IMR-90 (cell line): ENCODE results near the gene BAG1.

Experiments used
- BHLHE40 ChIP-seq: fragments of 150-350 bp; IDR thresholded peaks from 2 replicates; pipeline ENCODE4 v1.6.1; 2016; ENCODE audit warnings: mild to moderate bottlenecking, low read depth, low read length
- CEBPB ChIP-seq: IDR thresholded peaks from 2 replicates; pipeline ENCODE4 v1.6.1; 2012; ENCODE audit warnings: low read depth, low read length, improper control_type of control experiment
- CHD1 ChIP-seq: IDR thresholded peaks from 2 replicates; pipeline ENCODE4 v1.6.1; 2012; ENCODE audit warnings: low read depth, low read length, improper control_type of control experiment
- CTCF ChIP-seq: conservative IDR thresholded peaks from 2 replicates; pipeline ENCODE4 v1.5.1; 2012; ENCODE audit warnings: mild to moderate bottlenecking, low read depth, low read length, improper control_type of control experiment
- FOS ChIP-seq: fragments of 150-350 bp; IDR thresholded peaks from 2 replicates; pipeline ENCODE4 v1.6.1; 2016; ENCODE audit warnings: low read depth, low read length
- MAFK ChIP-seq: IDR thresholded peaks from 2 replicates; pipeline ENCODE4 v1.6.1; 2012; ENCODE audit warnings: low read depth, low read length, improper control_type of control experiment
- NFE2L2 ChIP-seq: fragments of 150-350 bp; IDR thresholded peaks from 2 replicates; pipeline ENCODE4 v1.6.1; 2016; ENCODE audit warnings: low read depth, mild to moderate bottlenecking, low read length
- POLR2A ChIP-seq: IDR thresholded peaks from 2 replicates; pipeline ENCODE4 v1.6.1; 2012; ENCODE audit warnings: mild to moderate bottlenecking, low read depth, low read length
- RAD21 ChIP-seq: IDR thresholded peaks from 2 replicates; pipeline ENCODE4 v1.6.1; 2012; ENCODE audit warnings: low read length, improper control_type of control experiment
- RFX5 ChIP-seq: IDR thresholded peaks from 2 replicates; pipeline ENCODE4 v1.8.0; 2012; ENCODE audit warnings: low read depth, mild to moderate bottlenecking, low read length, moderate library complexity
- SMC3 ChIP-seq: fragments of 150-350 bp; IDR thresholded peaks from 2 replicates; pipeline ENCODE4 v1.6.1; 2016; ENCODE audit warnings: low read depth, mild to moderate bottlenecking, antibody characterized with exemption, low read length, moderate library complexity
- USF2 ChIP-seq: fragments of 150-350 bp; IDR thresholded peaks from 2 replicates; pipeline ENCODE4 v1.6.1; 2017; ENCODE audit warnings: mild to moderate bottlenecking, antibody characterized with exemption, low read length, low read depth

GRCh38 chr9:33248606-33249005, 15.9 kb downstream of the BAG1 start:
- TF ChIP-seq POLR2A (no peak), CTCF (no peak), NFE2L2 (no peak), USF2 (no peak), RAD21 (no peak), RFX5 (no peak), BHLHE40 (no peak), CEBPB (no peak), SMC3 (no peak), CHD1 (no peak), FOS (no peak), MAFK (no peak)
